ENCODE data around the gene ZNF668. TPM values are rescaled to one million over a fixed set of nuclear protein-coding genes. Genes with fewer than 3 reads are reported as not detected.
A peak's percentile ranks its signal among the peaks of the same experiment; 100 is the strongest.

Gene ZNF668
- total and polyA plus RNA-seq, 2 of the 13 experiments (the other 11 are each of a cell fraction or from before 2014, with no cell fraction given), result 3.8 to 9.8 TPM

- DNase-seq (ENCODE audit: low spot score) (no peak), ATAC-seq (no peak), FAIRE-seq (no peak)
- no peak overlapping the region for H3K9ac ChIP-seq (ENCODE audit: insufficient read depth, low read depth, low read length)
- peaks cover 7% of the 10 kb centered on the region for H3K4me1 ChIP-seq (ENCODE audit: insufficient read depth, low read length)
- no TSS peak for BruUV-seq (replicated peaks)
- H3K4me3 ChIP-seq (replicated peaks in 1 of 3; ENCODE audit: insufficient read depth in 1 of 3, low read depth in 2 of 3, low read length in 3 of 3), result no peak overlapping the region
- H3K9me3 ChIP-seq (ENCODE audit: low read length), result no peaks in the 10 kb centered on the region
- peaks cover 12% of the 10 kb centered on the region for H3K79me2 ChIP-seq (ENCODE audit: insufficient read depth, low read length)
- ChIA-PET POLR2A (interaction anchor here (1.1 kb wide), 1 partner anchor 62 kb away, joined by 3 read pairs; no protein-coding TSS in a partner anchor), CTCF (ENCODE audit: low intra/inter-chr PET ratio, low total read pairs) (no interaction called here)
- intact Hi-C loops (cut with micrococcal nuclease; ENCODE audit: unreplicated experiment) (no loop called here), in situ Hi-C loops (cut with HindIII; ENCODE audit: extremely low pct_ligation_motif_present, low pct_unique_long_range_greater_than_20kb) (no loop called here)
- H3K27ac ChIP-seq (ENCODE audit: extremely low read length, insufficient read depth, low read length), result no peak overlapping the region
- H4K20me1 ChIP-seq (ENCODE audit: insufficient read depth, low read length), result no peaks in the 10 kb centered on the region
- WGBS (ENCODE audit: low lambda C conversion rate), result 96% methylated on average over 37 of the region's 40 CpGs
- H3K4me2 ChIP-seq (ENCODE audit: low read depth, low read length), result no peak overlapping the region
- no peaks in the 10 kb centered on the region for H3K27me3 ChIP-seq (ENCODE audit: control insufficient read depth in 1 of 2, insufficient read depth in 2 of 2, low read length in 2 of 2)
- peaks cover 30 to 53% of the 10 kb centered on the region in 2 experiments for H3K36me3 ChIP-seq (replicated peaks in 1 of 2; ENCODE audit: control insufficient read depth in 1 of 2, insufficient read depth in 2 of 2, low read length in 2 of 2)
- no peak overlapping the region for H2AFZ ChIP-seq (ENCODE audit: low read length)
- TF ChIP-seq SMC3 (IDR thresholded peaks at IDR 0.05; ENCODE audit: low read length) (no peak), AGO2 (optimal IDR thresholded peaks at IDR 0.05; ENCODE audit: low read depth, low read length) (peak; percentile 91), ZSCAN12 (CRISPR knock-in tag; IDR thresholded peaks at IDR 0.05) (no peak), DNMT1 (CRISPR knock-in tag; IDR thresholded peaks at IDR 0.05) (no peak), ZC3H13 (CRISPR knock-in tag; IDR thresholded peaks at IDR 0.05) (peak; percentile 69), RBFOX2 (IDR thresholded peaks at IDR 0.05; ENCODE audit: low read depth, low read length) (peak; percentile 82), NBN (conservative IDR thresholded peaks at IDR 0.05) (no peak), TP53 (CRISPR knock-in tag; conservative IDR thresholded peaks at IDR 0.05) (no peak), TCF7L2 (IDR thresholded peaks at IDR 0.05; ENCODE audit: low read depth, low read length) (no peak), ZNF687 (CRISPR knock-in tag; IDR thresholded peaks at IDR 0.05) (0 out of 2 replicates have a peak, but pooled peaks have one; percentile 2), GABPB1 (CRISPR knock-in tag; IDR thresholded peaks at IDR 0.05) (peak; percentile 20; the same call in 1 of the 2 replicates), ZBTB10 (CRISPR knock-in tag; IDR thresholded peaks at IDR 0.05; ENCODE audit: borderline replicate concordance) (no peak), NR0B2 (CRISPR knock-in tag; IDR thresholded peaks at IDR 0.05) (no peak), CCDC6 (CRISPR knock-in tag; IDR thresholded peaks at IDR 0.05) (no peak), ZNF354B (CRISPR knock-in tag; IDR thresholded peaks at IDR 0.05) (no peak)
- TF ChIP-seq, protein P1, sequence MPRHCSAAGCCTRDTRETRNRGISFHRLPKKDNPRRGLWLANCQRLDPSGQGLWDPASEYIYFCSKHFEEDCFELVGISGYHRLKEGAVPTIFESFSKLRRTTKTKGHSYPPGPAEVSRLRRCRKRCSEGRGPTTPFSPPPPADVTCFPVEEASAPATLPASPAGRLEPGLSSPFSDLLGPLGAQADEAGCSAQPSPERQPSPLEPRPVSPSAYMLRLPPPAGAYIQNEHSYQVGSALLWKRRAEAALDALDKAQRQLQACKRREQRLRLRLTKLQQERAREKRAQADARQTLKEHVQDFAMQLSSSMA (CRISPR knock-in tag; IDR thresholded peaks at IDR 0.05), result no peak
- TF ChIP-seq, protein P2, sequence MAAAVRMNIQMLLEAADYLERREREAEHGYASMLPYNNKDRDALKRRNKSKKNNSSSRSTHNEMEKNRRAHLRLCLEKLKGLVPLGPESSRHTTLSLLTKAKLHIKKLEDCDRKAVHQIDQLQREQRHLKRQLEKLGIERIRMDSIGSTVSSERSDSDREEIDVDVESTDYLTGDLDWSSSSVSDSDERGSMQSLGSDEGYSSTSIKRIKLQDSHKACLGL (CRISPR knock-in tag; IDR thresholded peaks at IDR 0.05), result 0 out of 2 replicates have a peak, but pooled peaks have one; percentile 18
Measured at GRCh38 chr16:31080035-31080629, 6.1 kb upstream of the ZNF668 start.

Measured in HepG2 (cell line).